HG03108 (cell line): ENCODE data around the gene SEC23IP.

Experiments
- ATAC-seq: cut with Tn5 transposase; IDR thresholded peaks from one replicate; pipeline ENCODE4 v1.9.1; 2021; ENCODE audit warnings: moderate library complexity; ENCODE audit not compliant: unreplicated experiment

Gene SEC23IP

GRCh38 chr10:119933179-119933578 lies 40.6 kb downstream of the SEC23IP start:
- no peak for ATAC-seq

- ATAC-seq, result no peak
Measured at GRCh38 chr10:119940487-119940886, 48.0 kb downstream of the SEC23IP start.

GRCh38 chr10:119942973-119943372 lies 50.4 kb downstream of the SEC23IP start:
- ATAC-seq, result no peak

DNA sequence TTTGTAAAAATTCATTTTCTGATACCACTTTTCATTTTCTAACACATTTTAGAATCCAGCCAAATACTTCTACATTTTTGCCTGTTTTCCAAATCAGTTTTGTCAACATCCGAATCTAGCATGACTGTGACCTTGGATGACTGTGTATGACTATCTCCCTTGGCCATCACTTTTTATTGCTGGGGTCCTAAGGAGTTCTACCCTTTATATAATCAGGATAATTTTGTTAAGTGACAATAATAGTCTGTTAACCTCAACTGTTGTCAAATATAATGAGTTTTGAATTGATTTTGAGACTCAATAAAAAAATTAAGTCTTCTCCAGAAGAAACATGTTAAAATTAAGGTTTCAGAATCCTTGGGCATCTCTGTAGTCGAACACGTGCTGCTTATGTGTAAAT lies 53.3 kb downstream of the SEC23IP start:
- no peak for ATAC-seq

- ATAC-seq, result no peak
Measured at GRCh38 chr10:119947300-119947699, 54.8 kb downstream of the SEC23IP start.

DNA sequence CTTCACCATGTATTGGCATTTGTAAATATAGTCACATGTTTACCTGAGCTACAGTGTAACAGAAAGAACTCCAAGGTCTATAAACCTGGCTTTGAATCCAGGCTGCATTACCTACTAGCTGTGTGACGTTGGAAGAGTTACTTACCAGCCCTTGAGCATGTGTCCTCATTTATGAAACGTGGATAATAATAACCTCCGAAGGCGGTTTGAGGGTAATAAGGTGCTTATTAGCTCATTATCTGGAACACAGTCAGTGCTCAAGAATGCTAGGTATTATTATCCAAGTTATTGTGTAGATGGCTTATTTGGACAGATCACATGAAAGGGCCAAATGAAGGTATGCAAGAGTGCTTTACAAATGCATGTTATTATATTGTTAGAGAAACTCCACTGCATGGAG lies 64.9 kb downstream of the SEC23IP start:
- ATAC-seq, result no peak

- no peak for ATAC-seq
Measured at GRCh38 chr10:119962837-119963236, 70.3 kb downstream of the SEC23IP start.

DNA sequence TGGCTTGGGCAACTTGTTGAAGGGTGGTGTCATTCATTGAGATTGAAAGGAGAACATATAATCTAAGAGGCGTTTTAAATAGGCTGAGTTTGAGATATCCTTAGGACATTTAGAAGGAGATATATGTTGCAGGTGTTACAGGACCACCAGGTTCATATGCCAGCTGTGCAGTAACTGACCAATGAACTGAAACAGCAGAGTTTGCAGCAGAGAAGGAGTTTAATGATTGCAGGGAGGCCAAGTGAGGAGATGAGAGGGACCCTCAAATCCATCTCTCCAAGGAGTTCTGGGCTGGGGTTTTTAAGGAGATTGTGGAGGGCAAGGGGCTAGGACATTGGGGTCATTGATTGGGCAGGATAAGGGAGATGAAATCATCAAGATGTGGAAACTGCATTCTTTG lies 74.5 kb downstream of the SEC23IP start:
- ATAC-seq, result no peak

GRCh38 chr10:119969609-119970008 lies 77.1 kb downstream of the SEC23IP start:
- no peak for ATAC-seq

GRCh38 chr10:119970107-119970506 lies 77.6 kb downstream of the SEC23IP start:
- no peak for ATAC-seq

DNA sequence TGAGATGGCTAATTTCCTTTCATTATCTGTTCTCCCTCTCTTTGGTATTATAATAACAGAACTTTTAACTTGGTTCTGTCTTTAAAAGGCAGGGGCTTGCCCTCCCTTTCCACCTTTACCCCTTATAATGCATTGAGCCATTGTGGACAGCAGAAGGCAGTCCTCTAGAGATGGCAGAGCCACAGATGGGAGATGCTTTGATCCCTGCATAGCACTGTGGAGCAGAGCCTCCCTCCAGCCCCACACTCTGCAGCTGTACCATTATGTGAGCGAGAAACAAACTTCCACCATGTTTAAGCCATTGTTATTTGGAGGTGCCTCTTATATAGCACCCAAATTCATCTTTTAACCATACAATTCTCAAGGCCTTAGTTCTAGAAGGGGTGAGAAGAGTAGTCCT lies 78.4 kb downstream of the SEC23IP start:
- ATAC-seq, result no peak

DNA sequence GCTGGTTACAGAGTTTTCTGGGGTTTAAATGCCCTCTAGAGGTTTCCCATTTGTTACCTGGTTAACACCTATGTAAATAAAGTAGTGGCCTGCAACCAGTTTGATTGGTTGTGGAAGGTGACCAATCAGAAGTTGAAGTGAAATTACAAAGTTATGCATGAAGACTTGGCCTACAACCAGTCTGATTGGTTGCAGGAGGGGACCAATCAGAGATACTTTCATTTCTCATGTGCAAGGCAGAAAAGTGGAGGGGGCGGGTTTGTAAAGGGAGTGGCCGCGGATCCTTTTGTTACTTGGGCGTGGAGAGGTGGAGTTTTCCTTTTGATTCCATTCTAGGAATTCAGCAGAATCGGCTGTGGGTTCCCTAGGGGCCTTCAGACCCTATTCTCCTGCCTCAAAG lies 80.8 kb downstream of the SEC23IP start:
- no peak for ATAC-seq

GRCh38 chr10:119976421-119976820 lies 83.9 kb downstream of the SEC23IP start:
- ATAC-seq, result no peak

- ATAC-seq, result no peak
Measured at GRCh38 chr10:119980956-119981750, 88.6 kb downstream of the SEC23IP start.

GRCh38 chr10:119981826-119982225 lies 89.3 kb downstream of the SEC23IP start:
- ATAC-seq, result no peak

DNA sequence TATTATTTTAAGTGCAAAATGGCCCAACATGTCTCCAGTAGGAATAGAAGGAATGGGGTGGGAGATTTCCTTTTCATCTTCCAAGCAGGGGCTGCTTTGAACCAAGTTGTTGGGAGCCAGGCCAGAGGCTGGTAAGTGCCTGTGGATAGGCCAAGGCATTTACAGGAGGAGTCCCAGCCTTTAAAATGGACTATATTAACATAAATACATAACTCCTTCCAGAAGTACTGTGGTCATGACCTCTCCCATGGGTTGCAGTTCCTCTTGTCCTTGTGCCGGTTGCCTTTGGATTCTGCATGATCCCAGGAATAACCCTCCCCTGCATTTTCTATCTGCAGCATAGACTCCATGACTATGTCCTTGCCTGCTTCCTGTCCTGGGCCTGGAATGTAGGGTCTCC lies 95.8 kb downstream of the SEC23IP start:
- no peak for ATAC-seq

DNA sequence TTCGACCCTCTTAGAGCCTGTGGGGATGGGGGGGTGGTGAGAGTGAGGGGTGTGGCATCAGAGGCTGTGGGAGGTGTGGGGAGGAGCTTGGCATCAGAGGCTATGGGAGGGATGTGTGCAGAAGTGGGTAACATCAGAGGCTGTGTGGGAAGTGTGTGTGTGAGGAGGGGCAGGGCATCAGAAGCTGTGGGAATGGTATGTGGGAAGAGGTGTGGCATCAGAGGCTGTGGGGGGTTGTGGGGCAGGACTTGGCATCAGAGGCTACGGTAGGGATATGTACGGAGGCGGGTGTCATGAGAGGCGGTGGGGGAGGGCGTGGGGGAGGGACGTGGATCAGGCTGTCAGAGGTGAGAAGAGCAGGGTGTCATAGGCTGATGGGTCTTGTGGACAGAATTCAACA lies 97.4 kb downstream of the SEC23IP start:
- ATAC-seq, result no peak

GRCh38 chr10:119991066-119991465 lies 98.5 kb downstream of the SEC23IP start:
- no peak for ATAC-seq

GRCh38 chr10:119991816-119992215 lies 99.3 kb downstream of the SEC23IP start:
- no peak for ATAC-seq
